HG03442 (cell line): ENCODE measurements around the gene BCR.
"Not testable (repeated sequence)": the region's sequence is repeated elsewhere in the genome, so short reads cannot be mapped to it uniquely, and the experiment has no call there.

Experiments used
- ATAC-seq: cut with Tn5 transposase; IDR thresholded peaks from one replicate; pipeline ENCODE4 v1.9.1; 2021; ENCODE audit warnings: mild to moderate bottlenecking, moderate library complexity; ENCODE audit not compliant: unreplicated experiment

Gene BCR

DNA sequence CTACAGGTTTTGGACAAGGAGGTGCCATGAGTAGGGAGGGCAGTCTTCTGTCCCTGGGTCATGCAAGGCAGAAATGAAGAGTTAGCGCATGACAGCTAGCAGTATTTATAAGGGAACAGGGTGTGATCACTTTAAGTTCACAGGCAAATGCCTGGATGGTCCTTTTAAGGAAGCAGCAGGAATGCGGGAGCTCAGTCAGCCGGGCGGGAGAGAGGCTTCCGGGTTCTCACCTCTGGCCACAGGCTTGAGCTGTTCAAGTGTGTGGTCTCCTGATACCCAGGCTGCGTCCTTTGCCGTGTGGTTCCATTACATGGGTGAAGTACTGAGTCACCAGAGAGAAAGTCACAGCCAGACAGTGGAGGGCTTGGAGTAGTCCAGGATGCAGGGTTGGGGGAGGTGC is 105.4 kb downstream of the BCR start:
- ATAC-seq = no peak

DNA sequence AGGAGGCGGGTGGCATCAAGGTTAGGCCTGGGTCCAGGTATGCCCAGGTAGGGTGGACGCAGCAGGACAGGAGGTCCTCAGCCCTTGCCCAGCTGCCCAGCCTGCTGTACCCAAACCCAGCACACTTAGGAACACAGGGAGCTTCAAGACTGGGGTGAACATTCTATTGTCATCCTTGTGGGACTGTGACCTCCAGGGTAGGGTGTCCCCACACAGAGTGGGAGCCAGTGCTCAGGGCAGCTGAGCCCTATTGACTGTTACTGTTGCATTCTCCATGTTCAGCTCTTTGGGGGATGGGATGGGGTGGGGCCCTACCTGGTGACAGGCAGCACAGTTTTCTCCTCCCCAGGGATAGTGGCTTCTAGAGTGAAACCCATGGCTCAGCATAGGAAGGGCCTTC is 106.0 kb downstream of the BCR start:
- ATAC-seq = no peak

DNA sequence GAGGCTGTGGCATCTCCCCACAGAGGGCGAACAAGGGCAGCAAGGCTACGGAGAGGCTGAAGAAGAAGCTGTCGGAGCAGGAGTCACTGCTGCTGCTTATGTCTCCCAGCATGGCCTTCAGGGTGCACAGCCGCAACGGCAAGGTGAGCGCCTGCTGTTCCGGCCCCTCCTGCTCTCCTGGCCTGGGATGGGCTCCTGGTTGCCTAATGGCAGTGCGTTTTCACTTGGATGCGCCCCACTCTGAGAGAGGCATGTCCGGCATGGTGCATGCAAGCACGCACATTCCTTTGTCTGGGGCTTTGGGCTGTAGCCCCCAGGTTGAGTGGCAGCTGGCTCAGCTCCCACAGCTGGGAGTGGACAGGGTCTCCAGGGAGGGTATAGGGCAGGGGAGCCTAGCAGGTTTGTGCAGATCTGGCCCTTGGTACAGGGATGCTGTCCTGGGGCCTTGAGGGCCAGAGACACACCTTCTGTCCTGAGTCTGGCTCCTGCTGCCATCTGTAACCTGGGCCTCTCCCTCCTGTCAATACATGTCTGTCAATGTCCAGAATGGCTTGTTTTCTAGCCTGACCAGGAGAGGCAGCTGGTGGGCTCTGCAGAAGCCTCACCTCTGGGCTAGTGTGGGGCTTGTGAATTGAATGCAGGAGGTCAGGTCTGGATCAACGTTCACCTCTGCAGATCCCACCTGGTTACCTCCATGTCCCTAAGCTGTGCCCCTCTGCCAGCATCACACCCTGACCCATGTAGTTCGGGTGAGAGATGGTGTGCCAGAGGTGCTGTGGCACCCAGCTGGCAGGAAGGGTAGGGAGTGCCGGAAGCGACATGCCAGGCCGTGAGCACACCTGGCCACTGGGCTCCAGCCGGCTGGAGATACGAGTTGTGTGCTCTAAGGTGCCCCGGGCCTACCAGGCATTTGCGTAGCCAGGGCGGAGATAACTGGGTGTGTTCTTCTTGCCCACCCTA is 107.1 kb downstream of the BCR start:
- ATAC-seq = no peak

DNA sequence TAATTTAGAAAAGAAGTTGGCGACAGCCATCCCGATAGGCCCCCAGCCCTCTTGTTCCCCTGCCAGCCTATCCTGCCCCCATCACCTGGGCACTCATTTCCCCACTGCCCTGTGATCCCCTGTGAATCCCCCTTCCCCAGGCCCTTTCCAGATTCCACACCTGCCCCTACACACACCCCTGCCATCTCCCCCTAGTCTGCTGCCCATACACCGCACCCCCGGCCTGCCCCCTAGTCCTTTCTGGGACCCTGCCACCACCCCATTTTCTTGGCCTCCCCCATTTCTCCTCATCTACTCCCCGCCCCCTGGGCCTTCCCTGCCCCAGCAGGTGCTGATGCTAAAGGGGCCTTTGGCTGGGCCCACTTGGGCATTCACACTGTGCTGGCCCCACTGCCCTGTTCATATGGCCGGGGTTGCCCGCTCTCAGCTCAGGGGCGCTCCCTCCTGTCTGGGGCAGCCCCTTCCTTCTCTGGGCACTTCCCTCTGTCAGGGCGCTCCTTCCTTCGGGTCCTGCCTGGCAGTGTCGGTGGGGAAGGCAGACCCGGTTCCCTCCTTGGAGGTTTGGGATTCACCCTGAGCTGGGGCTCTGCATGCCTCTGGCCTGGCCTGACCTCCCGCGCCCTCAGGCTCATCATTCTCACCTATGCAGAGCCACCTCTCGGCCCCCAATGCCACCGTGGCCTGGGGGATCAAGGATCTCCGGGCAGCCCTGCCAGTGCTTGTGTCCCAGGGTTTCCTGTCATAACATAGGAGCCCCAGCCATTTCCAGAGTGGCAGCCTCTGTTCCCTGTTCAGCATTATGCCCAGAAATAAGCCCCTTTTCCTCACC is 108.2 kb downstream of the BCR start:
- no peak for ATAC-seq

DNA sequence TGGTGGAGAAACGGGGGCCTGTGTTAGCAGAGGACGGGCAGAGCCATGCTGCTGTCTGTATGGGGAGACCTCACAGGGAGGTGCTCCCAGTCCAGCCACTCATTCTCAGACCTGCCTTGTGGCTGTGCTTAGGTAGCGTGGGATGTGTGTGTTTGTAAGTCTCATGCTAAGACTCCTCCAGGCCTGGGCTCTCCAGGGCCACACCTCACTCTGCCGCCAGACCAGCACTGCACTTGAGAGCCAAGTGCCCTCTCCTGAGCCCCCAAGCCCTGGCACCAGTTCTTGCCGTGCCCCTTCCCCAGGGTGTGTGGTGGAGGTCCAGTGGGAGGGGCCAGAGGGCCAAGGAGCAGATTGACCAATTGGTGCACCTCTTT is 108.8 kb downstream of the BCR start:
- ATAC-seq = no peak

DNA sequence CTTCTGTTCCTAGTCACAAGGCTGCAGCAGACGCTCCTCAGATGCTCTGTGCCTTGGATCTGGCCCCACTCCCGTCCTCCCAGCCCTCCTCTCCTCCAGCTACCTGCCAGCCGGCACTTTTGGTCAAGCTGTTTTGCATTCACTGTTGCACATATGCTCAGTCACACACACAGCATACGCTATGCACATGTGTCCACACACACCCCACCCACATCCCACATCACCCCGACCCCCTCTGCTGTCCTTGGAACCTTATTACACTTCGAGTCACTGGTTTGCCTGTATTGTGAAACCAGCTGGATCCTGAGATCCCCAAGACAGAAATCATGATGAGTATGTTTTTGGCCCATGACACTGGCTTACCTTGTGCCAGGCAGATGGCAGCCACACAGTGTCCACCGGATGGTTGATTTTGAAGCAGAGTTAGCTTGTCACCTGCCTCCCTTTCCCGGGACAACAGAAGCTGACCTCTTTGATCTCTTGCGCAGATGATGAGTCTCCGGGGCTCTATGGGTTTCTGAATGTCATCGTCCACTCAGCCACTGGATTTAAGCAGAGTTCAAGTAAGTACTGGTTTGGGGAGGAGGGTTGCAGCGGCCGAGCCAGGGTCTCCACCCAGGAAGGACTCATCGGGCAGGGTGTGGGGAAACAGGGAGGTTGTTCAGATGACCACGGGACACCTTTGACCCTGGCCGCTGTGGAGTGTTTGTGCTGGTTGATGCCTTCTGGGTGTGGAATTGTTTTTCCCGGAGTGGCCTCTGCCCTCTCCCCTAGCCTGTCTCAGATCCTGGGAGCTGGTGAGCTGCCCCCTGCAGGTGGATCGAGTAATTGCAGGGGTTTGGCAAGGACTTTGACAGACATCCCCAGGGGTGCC is 109.8 kb downstream of the BCR start:
- no peak for ATAC-seq

DNA sequence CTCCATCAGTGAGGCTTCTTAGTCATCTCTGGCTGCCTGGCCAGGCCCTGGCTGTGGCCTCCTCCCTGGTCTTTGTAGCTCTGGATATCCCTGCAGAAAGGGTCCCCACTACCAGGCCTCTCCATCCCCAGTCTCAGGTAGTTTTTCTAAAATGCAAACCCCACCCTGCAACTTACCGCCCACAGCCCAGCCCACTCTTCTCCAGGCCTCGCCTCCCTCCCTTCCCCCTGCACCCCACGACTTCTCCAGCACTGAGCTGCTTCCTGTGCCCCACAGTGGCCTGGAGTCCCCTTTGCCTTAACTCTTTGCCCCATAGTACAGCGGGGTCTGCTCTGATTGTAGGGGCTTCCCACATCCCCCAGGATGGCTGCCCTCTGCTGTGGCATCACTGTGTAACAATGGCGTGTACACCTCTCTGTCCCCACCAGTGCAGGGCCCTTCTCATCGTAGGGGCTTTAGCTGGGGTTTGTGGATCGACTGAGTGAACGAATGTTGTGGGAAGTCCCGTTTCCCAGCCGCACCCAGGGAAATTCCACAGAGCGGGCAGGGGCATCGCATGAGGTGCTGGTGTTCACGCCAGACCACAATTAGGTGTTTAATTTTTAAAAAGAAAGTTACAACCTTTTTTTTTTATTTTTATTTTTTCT is 111.6 kb downstream of the BCR start:
- ATAC-seq = no peak

DNA sequence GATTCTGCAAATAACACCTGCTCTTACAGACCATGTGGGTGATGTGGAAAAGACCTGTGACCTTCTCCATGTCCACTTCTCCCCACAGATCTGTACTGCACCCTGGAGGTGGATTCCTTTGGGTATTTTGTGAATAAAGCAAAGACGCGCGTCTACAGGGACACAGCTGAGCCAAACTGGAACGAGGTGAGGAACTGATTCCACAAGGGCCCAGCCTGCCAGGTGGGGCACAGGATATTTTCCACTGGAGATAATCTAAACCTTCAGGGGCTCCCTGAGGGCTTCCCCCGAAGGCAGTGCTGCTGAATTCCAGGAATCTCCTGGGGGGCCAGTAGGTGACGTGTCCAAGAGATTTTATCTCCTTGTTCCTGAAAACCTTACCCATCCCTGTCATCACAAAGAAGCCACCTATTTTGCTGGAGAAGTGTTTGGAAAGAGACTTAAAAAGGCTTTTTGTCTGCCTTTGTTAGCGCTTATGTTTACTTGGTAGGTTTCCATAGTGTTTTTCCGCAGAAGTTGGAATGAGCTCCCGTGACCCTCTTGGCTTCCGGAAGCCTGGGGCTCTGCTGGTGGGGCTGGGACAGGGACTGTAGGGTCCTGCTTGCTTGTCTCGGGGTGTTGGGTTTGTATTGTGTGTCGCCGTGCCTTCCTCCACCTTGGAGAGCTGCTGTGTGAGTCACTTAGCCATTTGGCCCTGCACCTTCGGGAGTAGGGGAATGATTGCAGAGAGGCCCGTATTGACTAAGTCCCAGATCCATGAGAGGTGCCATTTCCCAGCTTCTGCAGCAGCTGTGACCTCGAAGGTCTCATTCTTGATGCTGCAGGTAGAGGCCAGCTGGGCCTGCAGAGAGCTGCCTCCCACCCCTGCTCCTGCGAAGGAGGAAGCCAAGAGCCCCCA is 112.4 kb downstream of the BCR start:
- ATAC-seq = no peak

DNA sequence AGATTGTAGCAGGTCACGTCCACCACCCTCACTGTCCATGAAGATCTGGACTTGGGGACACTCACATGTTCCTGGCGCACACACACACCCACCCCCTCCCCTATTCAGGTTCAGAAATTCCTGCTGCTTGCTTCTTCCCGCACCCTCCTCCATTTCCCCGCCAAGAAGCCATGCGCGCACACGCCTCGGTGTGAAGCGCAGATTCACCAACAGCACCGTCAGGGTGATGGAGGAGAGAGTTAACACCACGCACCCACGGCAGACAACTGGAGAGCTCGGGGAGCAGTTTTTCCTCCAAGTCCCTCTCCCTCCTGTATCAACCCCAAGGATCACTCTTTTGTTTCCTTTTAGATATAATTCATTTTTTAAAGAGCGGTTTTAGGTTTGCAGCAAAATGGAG is 113.4 kb downstream of the BCR start:
- ATAC-seq = no peak

DNA sequence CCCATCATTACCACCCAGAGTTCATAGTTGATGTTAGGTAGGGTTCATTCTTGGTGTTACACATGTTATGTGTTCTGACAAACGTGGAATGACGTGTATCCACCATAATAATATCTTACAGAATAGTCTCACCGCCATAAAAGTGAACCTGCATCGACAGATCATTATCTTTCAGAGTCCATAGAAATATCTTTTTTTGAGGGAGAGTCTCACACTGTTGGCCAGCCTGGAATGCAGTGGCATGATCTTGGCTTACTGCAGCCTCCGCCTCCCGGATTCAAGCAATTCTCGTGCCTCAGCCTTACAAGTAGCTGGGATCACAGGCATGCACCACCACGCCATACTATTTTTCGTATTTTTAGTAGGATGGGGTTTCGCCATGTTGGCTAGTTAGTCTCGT is 113.9 kb downstream of the BCR start:
- ATAC-seq = no peak

DNA sequence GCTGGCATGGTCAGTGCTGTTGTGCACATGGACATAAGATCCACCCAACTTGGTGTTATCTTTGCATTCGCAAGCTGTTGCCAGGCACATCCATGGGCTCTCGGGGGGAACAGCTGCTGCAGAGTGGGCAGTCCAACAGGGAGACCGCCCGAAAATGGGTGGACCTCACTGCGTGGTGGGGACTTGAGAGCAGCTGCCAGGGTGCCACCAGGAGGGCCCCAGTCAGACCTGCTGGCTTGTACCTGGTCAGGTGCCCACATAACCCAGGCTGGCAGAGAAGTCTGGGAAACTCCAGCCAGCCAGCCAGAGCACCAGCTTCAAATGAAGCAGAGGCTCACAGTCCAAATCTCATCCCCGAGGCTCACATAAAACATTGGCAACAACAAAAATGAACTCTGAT is 120.2 kb downstream of the BCR start:
- ATAC-seq = no peak

DNA sequence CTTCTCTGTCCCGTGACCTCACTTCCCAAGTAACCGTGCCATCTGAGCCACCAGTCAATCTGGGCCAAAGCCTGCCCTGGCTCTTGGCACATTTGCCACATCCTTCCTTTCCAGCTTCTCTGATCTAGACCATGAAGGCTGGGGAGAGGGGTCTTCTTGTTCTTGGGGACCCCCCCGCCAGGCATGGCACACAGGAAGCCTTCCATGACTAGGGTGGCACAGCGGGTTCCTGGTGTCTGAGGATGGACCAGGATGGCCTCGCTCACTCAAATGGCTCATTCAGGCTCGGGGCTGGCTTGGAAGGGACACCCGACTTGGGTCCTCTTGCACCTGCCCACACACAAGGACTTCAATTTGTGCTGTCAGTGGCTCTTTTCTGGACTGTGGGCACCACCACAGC is 121.3 kb downstream of the BCR start:
- ATAC-seq = no peak

DNA sequence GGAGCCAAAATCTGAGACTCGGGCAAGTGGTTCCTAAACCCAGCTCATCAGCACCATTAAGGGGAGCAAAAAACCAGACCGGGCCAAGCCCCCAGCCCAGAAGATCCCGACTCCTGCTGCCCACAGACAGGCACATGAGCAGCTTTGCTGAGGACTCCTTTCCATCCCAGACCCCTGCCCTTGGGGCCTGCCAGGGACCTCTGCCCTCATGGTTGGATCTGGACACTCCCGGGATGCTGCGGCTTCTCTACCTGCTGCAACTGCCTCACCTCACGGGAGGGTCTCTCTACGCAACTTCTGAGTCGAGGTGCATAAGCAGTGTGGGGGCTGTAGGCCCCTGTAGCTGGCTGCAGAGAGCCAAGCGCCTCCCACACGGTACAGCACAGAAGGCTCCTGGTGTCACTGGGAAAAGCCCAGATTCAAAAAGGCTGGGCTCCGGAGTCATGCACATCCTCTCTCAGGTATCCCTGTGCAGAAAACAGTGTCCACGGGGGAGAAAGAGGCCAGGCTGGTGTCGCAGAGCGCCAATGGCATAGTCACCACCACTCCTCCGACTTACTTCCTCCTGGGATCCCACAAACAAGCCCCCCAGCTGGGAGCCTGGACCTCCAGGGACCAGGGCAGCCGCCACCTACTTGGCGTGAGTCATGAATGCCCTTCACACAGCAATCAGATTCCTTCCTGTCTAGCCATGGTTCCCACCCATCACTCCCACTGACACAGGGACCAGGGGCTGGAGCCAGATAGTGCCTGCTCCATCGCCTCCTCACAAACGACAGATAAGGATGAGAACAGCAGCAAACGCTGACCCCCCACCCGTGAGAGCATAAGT is 122.1 kb downstream of the BCR start:
- no peak for ATAC-seq

DNA sequence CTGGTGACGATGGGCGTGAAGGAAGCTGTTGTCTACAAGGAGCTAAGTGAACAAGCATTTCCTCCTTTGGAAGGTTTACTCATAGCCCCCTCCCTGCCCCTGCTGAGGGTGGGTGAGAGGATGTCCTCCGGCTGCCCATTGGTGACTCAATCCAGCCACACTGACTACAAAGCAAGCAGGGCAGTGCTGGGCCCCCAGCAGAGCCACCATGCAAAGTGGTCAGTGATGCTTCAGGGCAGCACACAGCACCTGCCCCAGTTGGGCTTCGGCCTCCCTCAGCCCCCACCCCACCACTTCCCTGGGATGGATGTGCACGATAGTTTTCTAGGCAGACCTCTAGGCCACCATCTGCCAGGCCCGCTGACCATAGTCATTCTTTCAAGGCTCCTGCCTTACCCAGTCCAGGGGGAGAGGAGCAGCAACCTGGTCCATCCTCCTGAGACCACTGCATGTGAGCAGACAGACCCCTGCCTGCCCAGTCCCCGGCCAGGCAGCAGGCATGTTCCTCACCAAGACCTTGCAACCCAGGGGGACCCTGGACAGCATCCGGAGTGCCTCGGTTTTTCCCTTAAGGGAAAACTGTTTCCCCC is 125.1 kb downstream of the BCR start:
- ATAC-seq = no peak

DNA sequence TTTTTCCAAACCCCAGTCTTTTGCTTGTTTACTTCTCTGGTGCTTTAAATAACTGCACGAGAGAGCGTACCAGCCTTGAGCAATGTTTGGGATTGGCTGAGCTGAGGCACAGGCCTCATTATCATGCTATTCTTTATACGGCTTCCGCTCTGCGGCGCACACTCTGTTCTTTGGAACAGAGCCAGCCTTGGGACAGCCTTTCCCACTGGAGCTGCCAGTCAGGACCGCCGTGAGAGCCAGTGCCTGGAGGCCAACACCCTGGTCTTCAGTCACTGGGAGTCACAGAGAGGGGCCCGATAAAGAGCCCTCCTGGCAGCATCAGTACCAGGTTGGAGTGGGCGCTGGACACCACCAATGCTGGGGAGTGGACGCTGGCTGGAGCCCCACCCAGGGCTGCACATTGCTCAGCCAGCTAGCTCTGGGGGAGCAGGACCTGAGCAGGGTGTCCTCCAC is 125.6 kb downstream of the BCR start:
- ATAC-seq = no peak

DNA sequence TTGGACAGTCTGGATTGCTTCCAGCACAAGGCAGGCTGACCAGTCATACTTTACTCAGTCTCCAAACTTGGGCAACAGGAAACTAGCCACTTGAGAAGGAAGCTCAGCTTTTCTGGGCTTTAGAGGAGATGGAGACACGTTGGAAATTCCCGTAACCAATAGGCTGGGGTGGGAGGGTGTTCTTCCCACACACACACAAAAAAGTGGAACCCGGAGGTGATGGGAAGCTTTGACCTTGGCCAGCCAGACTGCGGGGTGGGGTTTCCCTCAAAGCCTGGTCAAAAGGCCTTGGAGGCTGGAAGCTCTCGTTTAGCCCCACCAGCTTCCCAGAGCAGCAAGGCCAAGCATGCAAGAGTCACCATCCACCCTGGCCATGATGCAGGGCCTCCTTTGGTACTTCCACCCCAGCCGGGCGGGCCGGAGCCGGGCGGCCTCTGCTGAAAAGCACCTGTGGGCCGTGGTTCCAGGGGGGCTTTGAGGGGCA is 126.2 kb downstream of the BCR start:
- ATAC-seq = no peak

DNA sequence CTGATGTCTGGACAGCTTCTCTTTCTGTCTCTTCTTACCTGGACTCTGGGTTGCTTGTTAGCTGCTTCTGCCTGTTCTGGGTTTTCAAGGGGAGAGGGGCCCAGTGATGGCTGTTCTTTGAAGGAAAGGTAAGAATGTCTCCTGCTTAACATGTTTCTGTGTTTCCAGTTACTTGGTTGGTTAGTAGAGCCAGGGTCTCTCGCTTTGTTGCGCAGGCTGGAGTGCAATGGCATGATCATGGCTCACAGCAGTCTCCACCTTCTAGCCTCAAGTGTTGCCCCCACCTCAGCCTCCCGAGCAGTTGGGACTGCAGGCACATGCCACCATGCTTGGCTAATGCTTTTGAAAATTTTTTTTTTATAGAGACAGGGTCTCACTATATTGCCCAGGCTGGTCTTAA is 126.6 kb downstream of the BCR start:
- ATAC-seq = no peak

DNA sequence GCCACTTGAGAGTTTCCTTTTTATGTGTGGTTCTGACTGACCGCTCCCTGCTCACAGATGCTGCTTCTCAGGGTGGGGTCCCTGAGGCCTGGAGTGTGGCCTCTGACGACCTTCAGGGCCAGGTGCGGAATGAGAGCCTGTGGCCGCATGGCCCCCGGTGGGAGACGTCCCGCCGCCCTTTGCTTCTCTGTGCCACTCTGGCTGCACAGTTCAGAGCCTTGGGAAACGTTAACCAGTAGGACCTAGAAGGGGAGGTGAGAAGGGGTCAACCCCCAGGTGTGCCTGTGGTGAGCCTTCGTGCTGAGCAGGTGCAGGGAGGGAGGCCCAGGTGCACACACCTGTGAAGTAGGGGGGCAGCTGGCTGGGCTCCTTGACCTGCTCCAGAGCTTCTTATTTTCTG is 127.2 kb downstream of the BCR start:
- not testable (repeated sequence) for ATAC-seq
